NCI-H510A treated with DMSO at 0.1 percent for 48 hours (cell line): ENCODE measurements around the gene MAP4K3.

Experiments used
- DNase-seq: peaks from one replicate; lab custom pipeline; 2025; lab: John Stamatoyannopoulos, UW

The MAP4K3 gene

DNA sequence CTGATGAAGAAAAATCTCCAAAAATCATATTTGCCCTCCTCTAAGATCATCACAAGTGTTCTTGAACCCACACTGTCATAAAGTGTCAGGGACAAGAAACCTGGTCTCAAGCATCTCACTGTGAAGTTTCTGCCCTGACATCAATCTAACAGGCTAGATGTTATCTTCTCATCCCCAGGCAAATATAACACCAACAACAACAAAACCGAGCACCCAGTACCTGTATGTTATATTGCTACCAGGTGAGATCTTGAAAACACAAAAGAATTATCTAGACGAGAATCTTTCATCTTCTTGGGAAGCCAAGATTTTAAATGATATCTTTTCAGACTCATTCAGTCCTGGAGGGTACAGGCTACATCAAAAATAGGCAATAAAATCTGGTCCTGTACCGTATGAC lies 8.8 kb upstream of the MAP4K3 start:
- DNase-seq: no peak

DNA sequence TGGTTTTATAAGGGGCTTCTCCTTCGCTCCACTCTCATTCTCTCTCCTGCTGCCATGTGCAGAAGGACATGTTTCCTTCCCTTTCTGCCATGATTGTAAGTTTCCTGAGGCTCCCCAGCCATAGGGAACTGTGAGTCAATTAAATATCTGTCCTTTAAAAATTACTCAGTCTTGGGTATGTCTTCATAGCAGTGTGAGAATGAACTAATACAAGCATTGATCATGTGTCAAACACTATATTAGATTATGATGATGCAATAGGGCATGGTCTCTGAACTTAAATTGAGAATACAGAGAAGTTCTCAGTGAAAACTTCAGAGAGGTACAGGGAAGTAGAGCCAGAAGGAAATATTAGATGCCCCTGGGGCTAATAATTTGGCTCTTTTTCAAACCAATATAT lies 5.9 kb upstream of the MAP4K3 start:
- DNase-seq: no peak

- DNase-seq: peak; percentile 79
These were observed 624 bp upstream of the MAP4K3 start for GRCh38 chr2:39437522-39438296.

- no peak for DNase-seq
These were observed 1.1 kb downstream of the MAP4K3 start for GRCh38 chr2:39435741-39436591.

- no peak for DNase-seq
These were observed 1.9 kb downstream of the MAP4K3 start for GRCh38 chr2:39435234-39435633.

DNA sequence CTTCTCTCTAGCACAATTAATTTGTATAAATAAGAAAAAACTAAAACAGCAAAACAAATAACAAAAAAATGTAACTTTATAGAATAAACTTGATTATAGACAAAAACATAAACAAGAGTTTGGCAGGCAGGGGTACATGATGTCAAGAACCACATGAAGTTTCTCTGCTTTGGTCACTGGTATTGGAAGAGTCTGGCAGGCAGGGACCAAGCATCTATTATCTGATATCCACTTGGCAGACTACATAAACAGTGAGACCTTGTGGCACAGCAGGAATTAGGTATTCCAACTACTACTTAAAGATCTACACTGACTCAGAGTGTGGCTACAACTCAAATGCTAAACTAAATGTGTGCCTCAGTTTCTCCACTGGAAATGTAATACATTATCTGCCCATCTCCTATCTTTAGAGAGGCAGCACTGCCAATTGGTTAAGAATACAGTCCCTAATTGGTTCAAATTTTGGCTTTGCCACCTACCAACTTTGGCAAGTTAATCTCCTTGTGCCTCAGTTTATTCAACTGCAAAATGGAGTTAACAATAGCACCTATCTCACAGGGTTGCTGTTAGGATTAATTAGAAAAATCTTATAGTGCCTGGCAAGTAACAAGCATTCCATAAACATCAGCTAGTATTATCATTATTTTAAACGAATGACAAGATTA lies 2.7 kb downstream of the MAP4K3 start:
- DNase-seq: no peak

DNA sequence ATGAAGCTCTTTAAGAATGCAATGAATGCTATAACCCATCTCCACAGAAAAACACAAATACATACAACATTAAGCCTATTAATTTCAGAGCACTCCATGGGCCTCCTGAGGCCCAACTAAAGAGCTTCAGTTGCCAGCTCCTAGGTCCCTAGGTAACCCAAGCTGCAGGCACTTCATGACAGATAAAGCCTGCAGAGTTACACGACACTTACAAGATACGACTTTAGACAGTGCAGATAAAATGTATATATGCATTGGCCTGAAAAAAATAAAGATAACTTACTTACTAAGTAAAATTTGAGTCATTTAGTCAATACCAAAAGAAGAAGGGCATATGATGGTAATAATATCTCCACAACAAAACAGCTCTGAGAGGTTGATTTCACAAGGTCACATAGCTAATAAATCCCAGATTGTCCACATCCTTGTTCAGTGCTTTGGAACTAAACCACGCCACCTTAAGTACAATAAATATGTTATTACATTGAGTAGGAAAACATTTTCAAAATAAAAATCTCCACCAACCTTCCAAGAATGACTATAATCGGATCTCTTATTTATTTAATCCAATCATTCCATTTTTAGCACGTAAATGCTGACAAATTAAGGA lies 3.4 kb downstream of the MAP4K3 start:
- no peak for DNase-seq

DNA sequence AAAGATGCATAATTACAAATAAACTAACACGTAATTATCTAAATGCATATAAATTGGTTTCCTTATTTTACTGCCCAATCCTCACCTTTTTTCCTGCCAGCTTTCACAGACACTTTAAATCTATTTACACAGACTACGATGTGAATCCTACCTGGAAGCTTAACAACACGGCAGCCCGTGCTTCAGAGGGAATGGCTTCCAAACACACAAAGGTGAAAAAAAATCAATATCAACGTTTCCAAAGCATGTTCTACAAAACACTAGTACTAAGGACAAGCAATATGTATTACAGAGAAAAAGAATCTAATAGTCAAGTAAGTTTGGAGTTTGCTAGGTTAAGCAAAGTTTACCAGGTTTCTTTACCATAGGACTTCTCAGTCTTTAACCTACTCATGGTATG lies 4.4 kb downstream of the MAP4K3 start:
- DNase-seq: peak; percentile 25

DNA sequence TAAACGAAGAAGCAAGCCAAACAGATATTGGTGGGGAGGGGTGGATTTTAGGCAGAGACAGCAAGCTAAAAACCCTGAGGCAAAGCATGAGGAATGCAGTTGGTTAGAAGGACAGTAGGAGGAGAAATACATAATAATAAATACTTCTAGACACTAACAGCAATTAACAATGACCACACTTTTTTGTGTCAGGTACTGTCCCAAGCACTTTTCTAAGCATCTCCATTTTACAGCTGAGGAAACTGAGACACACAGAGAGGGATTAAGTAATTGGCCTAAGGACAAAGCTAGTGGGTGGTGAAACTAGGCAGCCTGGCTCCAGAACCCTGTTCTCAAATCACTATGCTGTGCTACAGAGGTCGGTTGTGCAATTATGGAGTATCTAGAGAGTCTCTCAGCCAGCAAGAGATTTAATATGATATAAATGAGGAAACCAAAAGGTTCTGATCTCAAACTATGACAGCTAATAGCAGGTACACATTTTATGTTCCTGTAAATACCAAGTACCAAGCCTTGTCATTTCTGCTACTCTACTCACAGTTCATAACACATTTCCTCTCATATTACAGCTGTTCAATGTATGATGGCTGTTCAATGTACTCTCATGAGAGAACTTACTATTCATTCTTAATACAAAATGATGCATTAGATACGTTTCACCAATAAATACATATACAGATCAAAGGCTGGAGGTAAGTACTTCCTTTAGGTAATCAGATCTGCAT lies 5.3 kb downstream of the MAP4K3 start:
- DNase-seq: no peak

DNA sequence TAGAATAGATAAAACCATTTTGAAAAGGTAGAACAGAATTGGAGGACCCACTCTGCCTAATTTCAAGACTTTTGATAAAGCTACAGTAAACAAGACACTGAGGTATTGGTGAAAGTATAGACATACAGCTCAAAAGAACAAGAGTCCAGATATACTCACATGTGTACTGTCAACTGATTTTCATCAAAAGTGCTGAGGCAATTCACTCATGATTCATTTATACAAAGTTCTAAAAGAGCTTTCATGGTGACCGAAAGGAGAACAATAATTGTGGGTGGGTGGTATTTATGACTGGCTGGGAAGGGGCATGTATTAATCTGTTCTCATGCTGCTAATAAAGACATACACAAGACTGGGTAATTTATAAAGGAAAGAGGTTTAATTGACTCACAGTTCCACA lies 7.3 kb downstream of the MAP4K3 start:
- DNase-seq: no peak

- DNase-seq: no peak
These were observed 12.1 kb downstream of the MAP4K3 start for GRCh38 chr2:39424951-39425350.

DNA sequence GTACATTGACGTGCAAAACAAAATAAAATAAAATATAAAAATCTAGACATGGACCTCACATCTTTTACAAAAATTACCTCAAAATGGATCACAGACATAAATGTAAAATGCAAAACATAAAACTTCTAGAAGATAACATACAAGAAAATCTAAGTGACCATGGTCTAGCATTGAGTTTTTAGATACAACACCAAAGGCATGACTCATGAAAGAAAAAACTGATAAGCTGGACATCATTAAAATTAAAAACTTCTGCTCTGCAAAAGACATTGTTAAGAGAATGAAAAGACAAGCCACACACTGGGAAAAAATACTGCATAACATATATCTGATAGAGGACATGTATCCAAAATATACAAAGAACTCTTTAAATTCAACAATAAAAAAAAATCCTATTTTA lies 14.4 kb downstream of the MAP4K3 start:
- DNase-seq: no peak

GRCh38 chr2:39421354-39421753 lies 15.7 kb downstream of the MAP4K3 start:
- DNase-seq: no peak

DNA sequence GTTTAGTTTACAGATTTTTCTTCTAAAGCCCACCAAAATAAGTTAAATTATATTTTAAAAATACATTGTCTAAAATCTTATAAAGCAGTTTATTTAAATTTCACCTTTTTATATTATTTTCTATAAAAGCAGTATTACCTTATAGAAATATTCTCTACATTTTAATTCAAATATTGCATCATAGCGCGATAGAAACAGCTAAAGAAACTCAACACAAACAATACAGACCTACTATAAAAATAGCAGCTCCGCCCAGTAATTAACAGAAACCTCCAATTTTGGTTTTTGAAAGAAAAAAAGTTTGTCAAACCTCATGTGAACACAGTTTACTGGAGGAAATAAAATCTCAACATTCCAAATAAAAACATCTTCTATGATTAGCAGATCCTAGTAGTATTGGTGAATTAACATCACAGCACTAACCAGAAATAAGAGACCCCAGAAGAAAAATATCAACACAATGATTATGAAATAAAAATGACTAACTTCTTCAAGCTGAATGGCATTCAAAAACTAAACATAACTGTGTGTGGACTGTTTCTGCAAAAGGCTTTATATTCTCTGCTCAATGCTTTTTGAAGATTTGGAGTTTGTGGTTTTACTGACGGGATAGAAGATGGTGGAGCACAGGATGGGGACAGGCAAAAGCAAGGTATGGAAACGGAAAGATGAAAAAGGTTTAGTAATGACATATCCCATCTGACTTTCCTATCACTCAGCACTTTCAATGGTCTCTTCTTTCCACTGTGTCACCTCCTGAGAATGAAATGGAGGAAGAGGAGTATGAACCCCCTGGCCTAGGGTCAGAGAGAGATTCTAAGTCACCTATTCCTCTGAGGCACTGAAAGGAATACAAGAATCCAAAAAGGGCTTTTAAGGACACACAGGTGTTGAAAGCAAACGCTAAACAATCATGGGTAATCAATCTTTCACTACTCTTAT lies 17.5 kb downstream of the MAP4K3 start:
- no peak for DNase-seq

DNA sequence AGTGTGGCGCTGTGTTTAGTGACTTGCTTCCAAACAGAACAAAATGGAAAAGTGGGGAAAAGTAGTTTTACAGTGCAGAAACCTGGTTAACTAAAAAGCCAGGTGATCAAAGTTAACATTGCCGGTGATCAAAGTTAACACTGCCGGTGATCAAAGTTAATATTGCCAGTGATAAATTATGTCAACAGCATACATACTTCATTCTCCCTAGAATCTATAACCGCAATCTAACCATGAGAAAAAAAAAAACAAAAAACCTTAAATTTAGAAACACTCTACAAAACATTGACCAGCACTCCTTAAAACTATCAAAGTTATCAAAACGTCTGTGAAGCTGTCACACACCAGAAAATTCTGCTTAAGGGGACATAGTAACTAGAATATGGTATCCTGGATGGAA lies 18.6 kb downstream of the MAP4K3 start:
- DNase-seq: no peak

- no peak for DNase-seq
These were observed 20.9 kb downstream of the MAP4K3 start for GRCh38 chr2:39416140-39416539.

- DNase-seq: no peak
These were observed 23.9 kb downstream of the MAP4K3 start for GRCh38 chr2:39413063-39413737.

- peak; percentile 63 for DNase-seq
These were observed 25.7 kb downstream of the MAP4K3 start for GRCh38 chr2:39411181-39411944.

DNA sequence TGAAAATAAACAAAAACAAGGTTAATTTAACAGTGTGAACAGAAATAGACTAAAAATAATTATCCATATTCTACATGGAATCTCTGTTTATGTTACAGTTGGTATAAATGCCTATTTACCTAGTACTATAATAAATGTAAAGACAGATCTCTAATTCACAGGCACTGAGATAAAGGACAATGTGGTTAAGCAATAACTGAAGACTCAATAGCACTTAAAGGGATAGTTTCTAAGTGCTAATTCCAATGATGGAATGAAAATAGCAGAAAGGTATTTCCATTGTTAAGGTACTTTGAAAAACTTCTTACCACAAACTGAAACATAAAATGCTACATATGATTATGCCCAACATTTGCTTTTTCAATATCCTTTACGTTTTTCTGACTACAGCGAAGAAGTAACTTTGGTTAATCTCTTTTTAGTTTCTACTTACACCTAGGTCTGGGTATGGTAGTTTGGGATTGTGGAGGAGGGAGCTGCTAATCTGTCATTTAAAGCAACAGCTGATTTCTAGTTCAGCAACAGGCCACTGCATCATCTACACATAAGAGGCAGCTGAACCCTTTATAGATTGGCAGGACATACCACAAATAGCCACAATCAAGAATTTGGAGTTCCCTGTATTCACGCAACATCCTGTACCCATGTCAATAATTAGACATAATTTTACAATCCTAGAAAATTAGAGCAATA lies 27.2 kb downstream of the MAP4K3 start:
- no peak for DNase-seq
